A172 (cell line): ENCODE results near the gene RB1. TPM values are rescaled to one million over a fixed set of nuclear protein-coding genes. Genes with fewer than 3 reads are reported as not detected.

Experiments used
- DNase-seq: peaks from one replicate; pipeline ENCODE4 v3.0.0-alpha.2; 2015; ENCODE audit warnings: low spot score
- total RNA-seq: library from RNA; depleted of rRNA; stranded (reverse); fragments of >200 nt; shearing (Covaris generic); gene quantifications from 2 replicates; pipeline ENCODE4 v1.2.3, GENCODE V29; 2014; rRNA removed

The RB1 gene
- 55.3 and 57.9 TPM in 2 replicates for total RNA-seq

DNA sequence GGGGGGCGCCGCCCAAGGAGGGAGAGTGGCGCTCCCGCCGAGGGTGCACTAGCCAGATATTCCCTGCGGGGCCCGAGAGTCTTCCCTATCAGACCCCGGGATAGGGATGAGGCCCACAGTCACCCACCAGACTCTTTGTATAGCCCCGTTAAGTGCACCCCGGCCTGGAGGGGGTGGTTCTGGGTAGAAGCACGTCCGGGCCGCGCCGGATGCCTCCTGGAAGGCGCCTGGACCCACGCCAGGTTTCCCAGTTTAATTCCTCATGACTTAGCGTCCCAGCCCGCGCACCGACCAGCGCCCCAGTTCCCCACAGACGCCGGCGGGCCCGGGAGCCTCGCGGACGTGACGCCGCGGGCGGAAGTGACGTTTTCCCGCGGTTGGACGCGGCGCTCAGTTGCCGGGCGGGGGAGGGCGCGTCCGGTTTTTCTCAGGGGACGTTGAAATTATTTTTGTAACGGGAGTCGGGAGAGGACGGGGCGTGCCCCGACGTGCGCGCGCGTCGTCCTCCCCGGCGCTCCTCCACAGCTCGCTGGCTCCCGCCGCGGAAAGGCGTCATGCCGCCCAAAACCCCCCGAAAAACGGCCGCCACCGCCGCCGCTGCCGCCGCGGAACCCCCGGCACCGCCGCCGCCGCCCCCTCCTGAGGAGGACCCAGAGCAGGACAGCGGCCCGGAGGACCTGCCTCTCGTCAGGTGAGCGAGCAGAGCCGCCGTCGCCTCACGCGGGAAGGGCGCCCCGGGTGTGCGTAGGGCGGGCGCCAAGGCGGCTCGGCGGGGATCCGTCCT lies at the start of gene RB1:
RB1 (plus strand) TSS at position 393 of the 784 bp plus-strand sequence; CDS start at position 555, 162 bp downstream.
- DNase-seq: peak; percentile 82

DNA sequence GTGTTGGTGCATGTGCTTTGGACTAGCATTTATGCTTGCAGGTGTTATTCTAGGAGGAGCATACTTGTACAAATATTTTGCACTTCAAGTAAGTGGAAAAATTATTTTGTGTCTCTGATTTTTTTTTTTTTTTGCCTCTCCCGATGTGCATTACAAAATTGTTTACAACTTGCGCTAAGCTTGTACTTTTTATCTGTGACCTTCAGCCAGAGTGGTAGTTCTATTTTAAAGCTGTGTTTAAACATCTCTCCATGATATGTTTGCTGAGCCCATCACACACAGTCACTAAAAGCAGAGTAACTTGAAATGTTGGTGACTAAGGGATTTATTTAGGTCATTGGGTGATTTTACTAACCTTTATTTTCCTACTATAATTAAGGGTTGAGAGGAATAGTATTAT lies 49.7 kb upstream of the RB1 start:
- DNase-seq: no peak

DNA sequence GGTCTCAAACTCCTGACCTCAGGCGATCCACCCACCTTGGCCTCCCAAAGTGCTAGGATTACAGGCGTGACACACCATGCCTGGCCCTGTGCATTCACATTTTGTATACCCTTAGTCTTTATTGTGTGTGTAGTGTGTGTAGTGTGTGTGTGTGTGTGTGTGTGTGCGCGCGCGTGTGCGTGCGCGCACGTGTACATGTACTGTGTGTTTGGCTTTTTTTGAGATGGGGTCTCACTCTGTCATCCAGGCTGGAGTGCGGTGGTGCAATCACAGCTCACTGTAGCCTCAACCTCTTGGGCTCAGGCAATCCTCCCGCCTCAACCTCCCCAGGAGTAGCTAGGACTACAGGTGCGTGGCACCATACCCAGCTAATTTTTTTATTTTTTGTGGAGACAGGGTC lies 48.5 kb upstream of the RB1 start:
- no peak for DNase-seq

DNA sequence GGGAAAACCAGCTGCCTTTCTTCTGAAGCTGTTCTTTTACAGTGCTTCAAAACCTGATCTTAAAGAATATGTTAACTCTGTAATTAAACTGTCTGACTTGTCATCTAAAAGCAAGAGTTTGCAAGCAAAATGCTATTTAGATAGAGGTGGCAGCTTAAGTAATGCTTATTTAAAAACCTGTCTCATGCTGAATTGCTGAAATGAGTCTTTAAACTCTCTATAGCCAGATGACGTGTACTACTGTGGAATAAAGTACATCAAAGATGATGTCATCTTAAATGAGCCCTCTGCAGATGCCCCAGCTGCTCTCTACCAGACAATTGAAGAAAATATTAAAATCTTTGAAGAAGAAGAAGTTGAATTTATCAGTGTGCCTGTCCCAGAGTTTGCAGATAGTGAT lies 47.6 kb upstream of the RB1 start:
- no peak for DNase-seq

DNA sequence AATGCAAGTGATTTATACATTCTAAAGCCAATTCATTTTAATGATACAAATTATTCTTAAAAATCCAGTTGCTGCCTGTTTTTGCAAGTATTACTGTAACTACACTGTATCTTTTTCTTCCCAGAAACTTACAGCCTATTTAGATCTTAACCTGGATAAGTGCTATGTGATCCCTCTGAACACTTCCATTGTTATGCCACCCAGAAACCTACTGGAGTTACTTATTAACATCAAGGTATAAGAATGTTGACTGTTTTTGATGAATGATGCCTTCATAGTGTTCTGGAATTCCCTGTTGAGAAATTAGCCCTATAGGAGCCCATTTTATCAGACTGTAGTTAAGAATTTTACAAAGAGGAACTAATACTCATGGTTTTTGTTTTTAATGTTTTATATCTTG lies 45.5 kb upstream of the RB1 start:
- no peak for DNase-seq

DNA sequence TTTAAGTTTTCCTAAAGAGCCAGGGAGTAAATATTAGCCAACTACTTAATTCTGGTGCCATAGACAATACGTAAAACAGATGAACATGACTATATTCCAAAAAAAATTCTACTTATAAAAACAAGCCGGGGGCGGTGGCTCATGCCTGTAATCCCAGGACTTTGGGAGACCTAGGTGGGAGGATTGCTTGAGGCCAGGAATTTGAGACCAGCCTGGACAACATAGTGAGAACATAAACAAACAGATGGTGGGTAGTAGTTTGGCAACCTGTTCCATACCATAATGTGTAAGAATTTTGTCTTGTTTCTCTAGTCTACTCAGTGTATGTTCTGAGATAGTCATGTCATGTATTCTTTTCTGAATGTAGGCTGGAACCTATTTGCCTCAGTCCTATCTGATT lies 45.1 kb upstream of the RB1 start:
- DNase-seq: no peak

DNA sequence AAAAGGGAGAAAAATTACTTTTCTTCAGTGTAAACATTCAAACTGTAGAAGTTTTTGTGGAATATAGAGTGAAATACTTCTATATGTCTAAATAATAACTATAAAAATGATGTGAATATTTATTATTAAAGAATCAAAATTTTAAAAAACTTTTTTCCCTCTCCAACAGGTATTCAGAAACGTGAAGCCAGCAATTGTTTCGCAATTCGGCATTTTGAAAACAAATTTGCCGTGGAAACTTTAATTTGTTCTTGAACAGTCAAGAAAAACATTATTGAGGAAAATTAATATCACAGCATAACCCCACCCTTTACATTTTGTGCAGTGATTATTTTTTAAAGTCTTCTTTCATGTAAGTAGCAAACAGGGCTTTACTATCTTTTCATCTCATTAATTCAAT lies 42.6 kb upstream of the RB1 start:
- DNase-seq: no peak

DNA sequence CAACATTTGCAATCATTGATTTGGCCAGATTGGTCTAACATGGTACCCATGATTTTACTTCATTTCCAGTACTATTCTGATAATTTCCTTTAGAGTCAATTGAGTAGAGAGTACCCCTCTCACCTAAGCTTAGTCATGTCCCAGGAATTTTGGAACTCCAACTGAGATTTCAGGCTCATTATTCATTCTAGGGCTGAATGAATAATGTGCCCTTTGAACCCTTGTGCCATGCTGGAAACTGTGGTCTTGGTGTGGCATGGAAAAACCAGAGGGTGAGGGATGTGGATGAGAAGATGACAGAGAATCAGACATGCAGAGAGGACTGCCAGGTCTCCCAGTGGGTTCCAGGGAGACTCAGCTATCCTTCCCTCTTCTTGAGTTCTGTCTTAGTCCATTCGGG lies 40.4 kb upstream of the RB1 start:
- DNase-seq: no peak

DNA sequence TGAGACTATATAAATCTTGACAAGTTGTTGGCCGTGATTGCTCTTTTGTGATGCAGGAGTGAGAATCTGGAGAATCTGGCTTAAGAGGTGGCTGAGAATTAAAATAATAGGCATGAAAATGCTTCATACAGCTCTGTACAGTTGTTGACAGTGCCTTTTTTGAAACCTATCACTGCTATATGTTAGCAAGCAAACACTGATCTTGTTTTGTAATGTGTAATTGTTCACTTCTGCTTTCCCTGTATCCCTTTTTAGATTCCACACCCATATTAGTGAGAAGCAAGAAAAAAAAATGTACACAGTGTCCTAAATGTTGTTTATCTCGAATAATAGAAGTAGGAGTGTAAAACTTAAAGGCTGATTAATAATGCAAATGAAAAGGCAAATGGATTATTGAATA lies 39.5 kb upstream of the RB1 start:
- DNase-seq: no peak

DNA sequence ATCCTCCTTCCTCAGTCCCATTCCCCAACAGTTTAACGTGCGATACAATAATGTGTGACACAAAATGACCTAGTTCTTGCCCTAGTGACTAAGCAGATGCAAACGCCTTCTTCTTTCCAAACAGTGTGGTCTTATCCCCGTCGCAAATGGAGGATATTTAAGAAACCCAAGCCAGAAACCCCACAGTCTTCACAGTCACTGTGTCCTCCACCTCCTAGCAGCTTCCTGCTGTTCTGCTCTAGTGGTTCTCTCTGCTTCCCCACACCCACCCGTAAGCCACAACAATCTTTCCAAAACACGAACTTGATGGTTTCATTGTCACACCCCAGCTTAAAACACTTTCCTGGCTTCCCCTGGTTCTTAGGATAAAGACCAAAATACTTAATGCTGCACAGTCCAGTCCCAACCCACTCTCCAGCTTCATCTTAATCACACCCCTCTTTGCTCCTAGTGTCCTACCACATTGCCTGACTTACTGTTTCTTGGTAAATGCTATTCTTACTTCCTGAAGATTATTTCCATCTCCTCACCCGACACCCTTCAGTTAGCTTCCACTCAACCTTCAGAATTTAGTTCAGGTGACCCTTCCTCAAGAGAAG lies 38.2 kb upstream of the RB1 start:
- no peak for DNase-seq

DNA sequence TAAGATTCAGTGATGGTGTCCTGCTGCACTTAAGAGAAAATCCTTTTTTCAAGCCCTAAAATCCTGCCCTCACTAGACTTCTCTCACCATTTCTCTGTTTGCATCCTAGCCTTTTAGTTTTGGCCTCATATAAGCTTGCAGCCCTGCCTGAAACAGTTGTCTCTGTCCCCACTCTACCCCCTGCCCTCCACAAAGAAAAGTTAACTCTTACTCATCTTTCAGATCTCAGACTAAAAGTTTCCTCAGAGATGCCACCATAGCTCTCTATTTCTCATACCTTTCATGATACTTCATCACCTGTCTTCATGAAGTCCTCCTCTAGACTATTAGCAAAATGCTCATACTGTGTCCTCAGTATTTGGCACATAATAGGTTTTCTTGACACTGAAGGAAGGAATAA lies 37.4 kb upstream of the RB1 start:
- no peak for DNase-seq

DNA sequence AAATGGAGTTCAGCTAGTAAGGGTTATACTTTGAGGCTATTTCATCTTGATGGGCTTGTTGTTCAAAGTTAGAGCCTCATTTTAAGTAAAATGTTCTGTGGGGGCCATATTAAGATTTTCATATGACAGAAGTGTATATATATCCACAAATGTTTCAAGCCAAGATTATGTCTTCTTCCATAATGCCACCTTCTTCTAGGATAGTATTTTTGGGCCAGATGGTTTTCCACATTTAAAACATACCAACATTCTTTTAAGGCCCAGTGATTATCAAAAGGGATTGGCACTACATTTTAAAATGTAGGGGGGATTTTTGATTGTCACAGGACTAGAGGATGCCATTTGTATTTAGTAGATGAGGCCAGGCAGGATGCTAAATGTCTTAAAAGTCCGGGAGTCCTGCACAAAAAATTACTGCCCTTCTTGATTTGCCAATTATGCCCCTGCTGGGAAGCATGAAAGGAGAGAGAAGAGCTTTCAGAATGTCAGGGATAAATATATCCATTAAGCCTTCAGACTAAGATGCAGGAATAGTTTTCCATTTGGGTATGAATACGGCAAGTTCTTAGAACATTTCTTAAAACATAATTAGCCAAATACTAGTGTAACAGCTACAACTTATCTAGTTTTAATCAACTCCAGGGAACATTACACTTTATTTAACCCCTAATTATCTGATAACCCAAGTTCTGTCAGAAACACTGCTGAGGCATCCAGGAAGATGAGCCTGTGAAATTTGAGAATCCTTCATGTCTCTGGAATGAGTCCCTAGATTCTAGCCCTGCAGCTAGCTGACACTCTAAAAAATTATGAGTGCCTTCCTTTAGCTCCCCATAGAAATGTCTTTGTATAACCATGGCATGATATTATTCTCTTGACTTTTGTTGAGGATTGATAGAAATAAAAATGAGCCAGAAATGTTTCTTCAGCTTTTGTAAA lies 36.6 kb upstream of the RB1 start:
- no peak for DNase-seq

DNA sequence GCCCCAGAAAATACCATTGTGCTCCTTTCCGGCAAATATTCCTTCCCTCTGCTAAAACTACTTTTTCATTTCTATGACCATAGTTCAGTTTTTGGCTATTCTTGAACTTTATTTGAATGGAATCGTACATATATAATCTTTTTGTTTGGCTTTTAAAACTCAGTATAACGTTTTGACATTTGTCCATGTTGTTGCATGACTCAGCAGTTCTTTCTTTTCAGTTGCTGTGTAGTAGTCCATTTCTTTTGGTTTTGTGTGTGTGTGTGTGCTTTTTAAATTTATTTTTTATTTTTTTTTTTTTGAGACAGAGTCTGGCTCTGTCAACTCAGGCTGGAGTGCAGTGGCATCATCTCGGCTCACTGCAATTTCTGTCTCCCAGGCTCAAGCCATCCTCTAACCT lies 35.5 kb upstream of the RB1 start:
- DNase-seq: no peak

DNA sequence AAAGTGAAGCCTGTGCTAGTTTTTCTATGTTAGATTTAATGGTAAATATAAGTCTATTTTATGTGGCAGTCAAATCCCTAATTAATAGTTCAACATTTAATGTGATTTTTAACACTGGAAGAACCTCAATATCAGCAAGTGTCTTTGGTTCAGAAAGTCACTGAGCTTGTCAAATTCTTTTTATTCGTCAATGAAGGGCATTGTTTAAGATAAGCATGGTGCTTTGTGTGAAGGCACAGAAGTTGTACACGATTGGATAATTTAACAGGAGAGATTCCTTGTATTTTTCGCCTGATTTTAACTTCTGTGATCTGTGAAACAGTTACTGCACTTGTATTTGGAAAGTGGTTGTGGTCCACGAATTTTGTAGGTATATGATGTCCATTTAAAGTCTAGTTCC lies 30.2 kb upstream of the RB1 start:
- no peak for DNase-seq

DNA sequence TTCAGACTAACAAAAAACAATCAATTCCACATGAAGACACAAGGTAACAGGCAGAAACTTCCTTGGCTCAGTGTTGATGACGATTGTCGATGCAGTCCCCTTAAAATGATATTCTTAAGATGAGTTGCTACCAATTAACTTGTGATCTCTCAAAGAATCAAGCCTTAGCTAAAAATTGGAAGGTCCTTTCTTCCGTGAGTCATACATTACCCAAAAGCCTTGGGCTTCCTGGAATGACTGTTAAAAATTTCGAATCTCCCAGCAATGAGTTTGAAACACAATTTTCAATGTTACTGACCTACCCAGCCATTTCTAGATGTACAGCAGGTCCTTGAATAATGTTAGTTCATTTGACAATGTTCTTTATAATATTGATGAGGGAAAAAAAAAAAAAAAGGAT lies 28.0 kb upstream of the RB1 start:
- DNase-seq: no peak

DNA sequence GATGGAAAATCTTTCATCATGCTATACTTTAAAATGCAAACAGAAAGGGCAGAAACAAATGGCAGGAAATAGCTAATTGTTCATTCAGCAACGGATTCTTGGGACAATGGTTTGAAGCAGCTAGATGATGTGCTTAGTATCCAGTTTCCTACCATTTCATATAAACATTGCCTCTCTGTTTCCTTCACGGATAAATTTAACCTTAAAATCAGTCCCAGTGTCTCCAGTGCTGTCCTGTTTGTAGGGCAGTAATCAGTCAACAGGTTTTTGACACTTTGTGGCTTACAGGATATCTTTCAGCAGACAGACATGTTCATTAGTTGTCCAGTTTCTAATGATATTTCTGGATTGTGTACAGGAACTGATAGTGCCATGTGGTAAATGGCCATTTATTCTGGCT lies 24.7 kb upstream of the RB1 start:
- DNase-seq: no peak

DNA sequence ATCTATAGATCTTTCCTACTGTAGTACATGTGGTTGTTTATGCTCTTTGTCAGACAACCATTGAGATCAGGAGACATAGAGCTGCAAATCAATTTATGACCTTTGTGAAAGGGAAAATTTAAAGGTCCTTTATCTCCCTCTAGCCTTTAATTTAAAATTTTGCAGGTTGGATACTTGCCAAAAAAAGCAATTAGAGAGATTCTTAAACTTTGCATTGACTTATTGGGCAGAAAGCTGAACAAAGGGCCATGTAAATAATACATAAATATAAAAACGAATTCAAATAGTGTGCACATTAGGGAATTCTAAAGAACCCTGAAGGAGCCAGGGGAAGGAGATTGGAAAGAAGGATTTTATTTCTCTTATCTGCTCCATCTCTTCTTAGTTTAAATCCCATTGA lies 22.0 kb upstream of the RB1 start:
- no peak for DNase-seq

DNA sequence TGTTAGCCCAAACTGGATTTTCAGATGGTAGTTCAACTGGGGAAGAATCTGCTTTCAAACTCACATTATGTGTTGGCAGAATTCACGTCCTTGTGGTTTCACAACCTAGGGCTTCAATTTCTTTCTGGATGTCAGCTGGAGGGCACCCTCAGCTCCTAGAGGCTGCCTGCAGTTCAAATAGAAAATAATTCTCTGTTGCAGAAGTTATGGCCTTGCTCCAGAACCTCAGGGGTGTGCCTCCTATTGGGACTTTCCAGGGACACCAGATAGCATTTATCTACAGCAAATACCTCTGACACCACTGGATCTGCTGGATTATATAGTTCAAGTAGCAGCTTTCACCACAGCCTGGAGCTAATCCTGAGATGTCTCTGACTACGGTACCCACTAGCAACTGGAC lies 11.8 kb upstream of the RB1 start:
- DNase-seq: no peak

DNA sequence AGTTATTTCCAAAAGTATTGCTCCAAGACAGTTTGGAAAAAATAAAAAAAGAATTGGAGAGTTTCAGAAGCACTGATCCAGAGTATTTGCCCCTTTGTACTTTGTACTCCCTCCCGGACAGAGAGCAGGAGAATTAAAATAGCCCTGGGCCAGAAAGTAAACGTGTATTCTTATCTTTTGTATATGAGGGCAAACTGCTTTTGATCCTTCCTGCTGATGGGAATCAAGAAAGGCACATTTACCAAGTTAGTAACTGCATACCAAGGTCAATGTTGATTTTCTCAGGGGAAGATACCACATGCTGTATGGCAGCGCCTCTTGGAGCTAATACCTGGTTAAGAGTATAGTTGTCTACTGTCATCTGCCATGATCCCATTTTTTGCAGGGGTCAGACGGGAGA lies 10.9 kb upstream of the RB1 start:
- DNase-seq: no peak

DNA sequence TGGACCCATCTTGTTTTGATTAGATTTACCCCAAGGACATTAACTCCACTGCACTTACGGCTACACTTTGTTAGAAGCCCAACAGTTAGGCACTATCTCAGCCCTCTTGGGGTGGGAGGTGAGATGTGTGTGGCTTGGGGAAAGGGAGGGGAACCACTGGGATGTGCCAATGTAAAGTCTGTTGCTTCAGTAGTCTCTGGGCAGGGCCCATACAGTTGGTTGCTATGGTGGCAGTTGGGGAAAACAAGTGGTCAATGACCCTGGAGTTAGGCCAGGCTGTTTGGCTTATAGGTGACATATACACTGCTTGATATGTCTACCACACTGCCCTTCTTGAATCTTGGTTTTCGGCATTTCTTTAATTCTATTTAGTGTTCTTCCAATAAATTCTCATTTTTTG lies 8.9 kb upstream of the RB1 start:
- no peak for DNase-seq

DNA sequence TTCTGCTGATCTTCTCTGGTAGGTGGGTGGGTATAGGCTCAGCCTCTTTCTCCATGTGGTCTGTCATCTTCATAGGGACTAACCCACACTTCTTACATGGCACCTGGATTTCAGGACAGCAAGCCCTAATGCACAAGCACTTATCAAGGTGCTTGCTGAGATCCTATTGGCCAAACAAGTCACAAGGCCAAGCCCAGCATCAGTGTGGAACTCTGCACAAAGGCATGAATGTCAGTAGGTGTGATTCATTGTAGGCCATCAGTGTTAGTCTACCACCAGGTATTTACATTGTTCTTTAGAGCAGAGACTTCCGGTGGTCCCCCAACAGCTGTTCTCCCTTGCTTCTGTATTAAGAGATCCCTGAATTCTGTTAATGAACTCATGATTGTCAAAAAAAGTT lies 8.3 kb upstream of the RB1 start:
- DNase-seq: no peak

DNA sequence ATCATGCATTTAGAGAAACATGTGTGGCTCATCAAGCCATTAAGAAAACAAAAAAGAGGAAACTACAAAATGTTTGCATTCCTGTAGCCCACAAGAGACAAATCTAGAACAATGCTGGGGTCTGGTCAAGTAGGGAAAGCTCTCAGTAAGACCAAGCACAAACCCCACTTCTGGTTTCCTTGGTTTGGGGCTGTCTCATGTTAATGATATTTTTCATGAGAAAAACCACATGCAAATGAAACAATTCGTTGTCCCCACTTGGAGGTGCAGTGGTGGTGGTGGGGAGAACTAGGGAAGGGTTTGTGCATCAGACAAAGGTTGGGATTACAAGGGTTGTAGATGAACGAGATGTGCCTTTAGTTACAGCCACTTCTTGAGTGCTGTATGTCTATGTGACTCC lies 7.0 kb upstream of the RB1 start:
- DNase-seq: no peak
